T-helper 1 cell treated with Interleukin-12 subunit alpha and Interleukin-12 subunit beta and Interleukin-4 antibody, amounts not matched to agents 30 ng/mL and 1 ng/mL, for 36 hours (primary cell): Measurements from ENCODE around the gene CAD. TPM values are rescaled to one million over a fixed set of nuclear protein-coding genes. Genes with fewer than 3 reads are reported as not detected.
"Not testable (repeated sequence)": the region's sequence is repeated elsewhere in the genome, so short reads cannot be mapped to it uniquely, and the experiment has no call there.

ENCODE experiments used
- intact Hi-C: fragments of 100-400 bp; cut with micrococcal nuclease; formaldehyde crosslinking; loops from one replicate; pipeline ENCODE4 v1.15.1; 2024
- total RNA-seq: library from RNA; stranded (reverse); gene quantifications from 2 replicates; pipeline ENCODE4 v1.2.3, GENCODE V29; 2022

Gene CAD
- total RNA-seq, 1 donor from 2014 or later, result 68.3 TPM

GRCh38 chr2:27250652-27251379, 33.6 kb downstream of the CAD start:
- intact Hi-C loops, result loop anchor here (1.0 kb wide), 3 partner anchors 10 to 52 kb away; no protein-coding TSS in a partner anchor

GRCh38 chr2:27251766-27252165, 34.6 kb downstream of the CAD start:
- intact Hi-C loops, result no loop called here

GRCh38 chr2:27255187-27255586, 38.0 kb downstream of the CAD start:
- intact Hi-C loops, result no loop called here

DNA sequence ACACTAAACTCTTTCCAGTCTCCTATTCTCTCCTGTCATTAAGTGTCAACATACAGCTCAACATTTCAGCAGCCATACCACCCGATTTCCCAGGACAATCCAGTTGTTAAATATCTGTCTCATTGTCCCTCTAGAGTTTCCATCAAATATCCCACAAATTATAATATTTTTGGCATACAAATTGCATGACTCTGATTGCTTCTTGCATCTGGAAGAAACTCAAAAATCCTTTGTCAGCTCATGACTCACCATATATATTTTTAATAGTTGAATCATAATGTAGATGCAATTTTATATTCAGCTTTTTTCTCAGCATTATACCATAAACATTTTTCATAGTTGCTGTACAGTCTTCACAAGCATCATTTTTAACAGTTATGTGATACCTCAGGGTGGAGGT, 38.5 kb downstream of the CAD start:
- intact Hi-C loops, result no loop called here

DNA sequence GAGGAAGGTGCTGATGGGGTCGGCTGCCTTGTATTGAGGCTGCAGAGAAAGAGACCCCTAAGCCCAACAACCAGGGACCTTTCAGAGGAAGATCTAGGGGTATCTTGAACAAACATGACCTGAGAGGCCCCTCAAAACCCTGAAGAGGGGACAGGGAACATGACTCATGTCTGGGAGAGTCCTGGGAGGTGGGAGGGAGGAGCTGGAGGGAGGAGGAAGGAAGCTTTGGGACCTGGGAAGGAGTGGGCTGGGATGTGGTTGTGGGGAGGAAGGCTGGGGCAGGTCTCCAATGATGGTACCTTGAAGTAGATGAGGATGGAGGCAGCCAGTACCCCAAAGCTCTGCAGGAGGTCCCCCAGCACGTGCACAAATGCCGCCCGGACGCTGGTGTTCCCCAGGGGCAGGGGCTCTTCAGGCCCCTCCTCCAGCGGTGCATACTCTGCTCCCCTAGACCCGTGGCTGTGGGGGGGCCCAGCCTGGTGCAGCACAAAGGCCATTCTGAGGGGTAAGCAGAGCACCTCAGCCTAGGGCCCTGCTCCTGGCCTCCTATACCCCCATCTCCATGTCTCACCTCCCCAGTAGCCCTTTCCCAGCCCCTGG, 39.8 kb downstream of the CAD start:
- intact Hi-C loops, result no loop called here

GRCh38 chr2:27258051-27258450, 40.9 kb downstream of the CAD start:
- intact Hi-C loops, result no loop called here

DNA sequence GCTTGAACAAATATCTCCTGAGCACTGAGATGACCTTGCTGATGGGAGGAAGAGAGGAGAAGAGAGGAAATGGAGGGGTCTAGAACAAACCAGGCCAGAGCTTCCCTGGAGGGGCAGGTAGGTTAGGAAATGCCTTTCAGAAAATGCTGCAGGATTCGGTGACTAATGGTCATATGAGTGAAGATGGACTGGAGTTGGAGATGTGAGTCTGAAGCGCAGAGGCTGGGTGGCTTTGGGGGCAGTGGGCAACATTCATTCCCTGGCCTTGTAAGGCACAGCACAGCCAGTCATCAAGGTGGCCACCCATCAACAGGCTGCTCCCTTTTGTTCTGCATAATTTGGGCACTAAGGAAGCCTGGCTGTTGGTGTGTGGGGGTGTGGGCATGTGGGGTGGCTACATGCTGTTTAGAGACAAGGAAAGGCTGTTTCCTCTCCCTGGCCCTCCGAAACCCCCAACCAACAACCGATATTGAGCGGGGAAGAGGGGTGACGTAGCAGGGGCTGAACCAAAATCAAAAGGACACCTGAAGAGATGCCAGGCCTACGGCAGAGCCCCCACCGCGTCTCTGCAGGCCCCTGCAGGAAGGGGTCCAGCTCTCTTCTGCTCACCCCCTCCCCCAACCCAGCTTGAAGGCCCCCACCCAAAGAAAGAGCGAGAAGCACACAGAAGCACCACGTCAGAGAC, 44.2 kb downstream of the CAD start:
- intact Hi-C loops, result loop anchor here (1.0 to 5.0 kb wide), 3 partner anchors 11 to 289 kb away; partner anchors contain the start of genes IFT172 and MAPRE3

- intact Hi-C loops, result loop anchor here (1.0 to 5.0 kb wide), 4 partner anchors 12 to 290 kb away; partner anchors contain the start of genes IFT172, KHK and MAPRE3
Measured at GRCh38 chr2:27261926-27262298, 44.7 kb downstream of the CAD start.

- intact Hi-C loops, result loop anchor here (1.0 to 5.0 kb wide), 6 partner anchors 50 to 290 kb away; partner anchors contain the start of genes ATRAID, IFT172, KHK and MAPRE3
Measured at GRCh38 chr2:27262379-27263286, 45.5 kb downstream of the CAD start, which contains the start of gene SLC30A3. TSS of gene SLC30A3 (minus strand) at chr2:27263047. CDS start at chr2:27262906, 141 bp downstream.

- intact Hi-C loops, result loop anchor here (1.0 to 5.0 kb wide), 6 partner anchors 51 to 291 kb away; partner anchors contain the start of genes ATRAID, IFT172, KHK and MAPRE3
Measured at GRCh38 chr2:27263287-27264252, 46.4 kb downstream of the CAD start.

DNA sequence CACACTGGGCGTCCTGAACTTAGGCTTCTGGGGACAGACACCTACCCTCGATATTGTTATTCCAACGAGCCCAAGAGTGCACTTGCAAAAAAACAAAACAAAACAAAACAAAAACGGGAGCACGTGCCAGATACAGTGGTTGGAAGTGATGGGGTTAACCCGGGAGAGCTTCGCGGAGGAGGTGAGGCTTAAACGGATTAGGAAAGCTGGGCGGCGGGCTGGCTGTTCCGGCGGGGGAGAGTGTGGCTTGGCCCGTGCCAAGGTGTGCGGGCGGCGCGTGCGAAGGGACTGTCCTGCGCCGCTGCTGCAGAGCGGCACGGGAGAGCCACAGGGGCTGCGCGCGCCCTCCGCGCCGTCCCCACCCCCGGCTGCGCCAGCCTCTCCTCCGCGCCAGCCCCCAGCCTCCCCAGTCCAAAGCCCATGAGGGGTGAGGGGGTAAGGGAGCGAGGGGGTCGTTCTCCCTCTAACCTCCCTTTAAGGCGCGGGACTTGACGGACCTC, 47.1 kb downstream of the CAD start:
- intact Hi-C loops, result loop anchor here (5.0 kb wide), 2 partner anchors 223 to 292 kb away; partner anchors contain the start of genes IFT172 and MAPRE3

DNA sequence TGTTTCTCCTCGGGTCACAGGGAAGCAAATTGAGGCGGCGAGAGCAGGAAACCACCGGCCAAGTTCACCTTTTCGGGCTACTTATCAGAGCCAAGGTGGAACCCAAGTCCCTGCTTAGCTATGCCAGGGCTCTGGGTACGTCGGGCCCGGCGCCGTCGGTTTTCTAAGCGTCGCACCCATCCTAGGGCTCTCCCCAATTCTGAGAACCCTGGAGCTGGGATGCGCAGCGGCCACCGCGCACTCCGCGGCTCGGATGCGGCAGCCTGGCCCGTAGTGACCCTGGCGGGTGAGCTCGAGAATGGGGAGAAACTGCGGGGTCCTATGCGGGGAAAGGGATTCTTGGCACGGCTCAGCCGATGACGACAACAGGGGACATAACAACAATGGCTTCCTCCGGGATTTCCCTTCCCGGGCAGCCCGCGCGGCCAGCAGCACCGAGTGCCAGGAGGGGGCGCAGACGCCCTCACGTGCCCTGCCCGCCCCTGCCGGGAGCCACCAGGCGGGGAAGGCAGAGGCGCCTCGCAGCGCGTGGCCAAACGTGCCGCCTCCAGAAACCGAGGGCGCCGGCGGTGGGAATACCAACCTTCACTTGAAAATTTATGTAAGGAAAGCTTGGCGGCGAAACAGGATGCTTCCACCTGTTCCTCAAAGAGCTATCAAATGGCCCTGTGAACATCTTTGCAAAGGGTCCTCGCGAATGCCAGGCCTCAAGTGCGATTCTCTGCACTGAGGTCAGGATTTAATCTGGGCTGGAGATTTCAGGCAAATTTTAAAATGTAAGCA, 47.8 kb downstream of the CAD start:
- intact Hi-C loops, result loop anchor here (5.0 kb wide), 2 partner anchors 222 to 293 kb away; partner anchors contain the start of genes IFT172 and MAPRE3

DNA sequence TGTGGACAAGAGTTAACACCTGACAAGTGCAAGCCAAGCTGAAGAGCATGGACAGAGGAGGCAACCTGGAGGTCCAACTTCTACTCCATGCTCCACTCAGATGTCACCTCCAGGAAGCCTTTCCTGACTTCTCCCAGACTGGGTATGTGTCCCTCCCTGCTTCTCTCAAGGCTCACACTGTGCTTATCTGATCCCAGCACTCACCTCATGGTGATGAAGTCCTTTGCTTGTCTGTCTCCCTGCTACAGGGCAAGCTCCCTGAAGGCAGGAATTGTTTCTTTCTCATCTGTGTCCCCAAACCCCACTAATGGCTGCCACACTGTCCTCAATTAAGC, 48.3 kb downstream of the CAD start:
- intact Hi-C loops, result no loop called here

- intact Hi-C loops, result not testable (repeated sequence)
Measured at GRCh38 chr2:27268296-27268695, 51.1 kb downstream of the CAD start.

DNA sequence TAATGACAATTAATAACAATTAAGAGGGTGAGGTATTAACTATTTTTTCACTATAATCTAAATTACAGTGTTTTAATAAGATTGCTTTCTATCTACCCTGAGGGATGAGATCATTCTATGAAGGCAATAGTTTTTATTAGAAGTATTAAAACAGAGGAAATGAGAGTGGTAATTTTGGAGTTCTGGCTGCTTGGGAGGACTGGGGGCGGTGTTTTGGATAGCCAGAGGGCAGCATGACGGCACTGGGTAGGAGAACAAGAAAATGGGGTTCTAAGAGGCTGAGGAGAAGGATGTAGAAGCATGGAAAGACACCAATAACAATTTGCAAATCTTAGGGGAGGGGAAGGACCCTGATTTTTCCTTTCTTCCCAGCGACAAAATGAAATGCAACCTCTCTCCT, 53.0 kb downstream of the CAD start:
- intact Hi-C loops, result no loop called here

DNA sequence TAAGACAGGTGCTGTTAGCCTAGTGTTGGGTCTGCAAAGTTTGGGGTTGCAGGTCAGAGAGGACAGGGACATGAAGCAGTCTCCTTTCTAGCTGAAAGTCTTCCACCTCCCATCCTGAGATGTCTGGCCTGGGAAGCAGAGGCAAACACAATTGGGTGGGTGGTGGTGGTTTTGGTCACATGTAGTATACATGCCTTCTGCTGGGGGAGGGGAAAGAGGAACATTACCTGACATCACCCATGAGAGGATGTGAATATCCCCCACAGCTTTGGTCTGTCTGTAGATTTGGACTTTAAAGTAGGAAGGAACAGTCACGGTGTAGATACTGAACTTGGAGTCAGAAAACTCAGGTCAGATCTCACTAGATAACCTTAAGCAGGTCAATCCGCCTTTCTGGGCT, 53.5 kb downstream of the CAD start:
- intact Hi-C loops, result no loop called here

GRCh38 chr2:27271631-27272340, 54.6 kb downstream of the CAD start:
- intact Hi-C loops, result no loop called here
